HG02943 (cell line): ENCODE data around the gene LYPD1.
A peak's percentile ranks its signal among the peaks of the same experiment; 100 is the strongest.

Experiments
- ATAC-seq: cut with Tn5 transposase; IDR thresholded peaks from one replicate; pipeline ENCODE4 v1.9.1; 2021; ENCODE audit warnings: mild to moderate bottlenecking, low read depth, moderate library complexity; ENCODE audit not compliant: unreplicated experiment

LYPD1 gene

GRCh38 chr2:132668987-132669907 is 758 bp downstream of the LYPD1 start:
- no peak for ATAC-seq

GRCh38 chr2:132668189-132668823 is 1.7 kb downstream of the LYPD1 start:
- ATAC-seq, result no peak

- no peak for ATAC-seq
These were observed 2.3 kb downstream of the LYPD1 start for GRCh38 chr2:132667706-132668105.

GRCh38 chr2:132665401-132666140 is 4.4 kb downstream of the LYPD1 start:
- no peak for ATAC-seq

GRCh38 chr2:132664096-132664495 is 5.9 kb downstream of the LYPD1 start:
- no peak for ATAC-seq

GRCh38 chr2:132662732-132663131 is 7.3 kb downstream of the LYPD1 start:
- ATAC-seq, result no peak

GRCh38 chr2:132659331-132659730 is 10.7 kb downstream of the LYPD1 start:
- ATAC-seq, result no peak

- ATAC-seq, result no peak
These were observed 13.6 kb downstream of the LYPD1 start for GRCh38 chr2:132656266-132656975.

- ATAC-seq, result no peak
These were observed 15.0 kb downstream of the LYPD1 start for GRCh38 chr2:132654968-132655367.

GRCh38 chr2:132654335-132654734 is 15.7 kb downstream of the LYPD1 start:
- ATAC-seq, result no peak

- no peak for ATAC-seq
These were observed 17.5 kb downstream of the LYPD1 start for GRCh38 chr2:132652474-132652873.

- ATAC-seq, result peak; percentile 61
These were observed 18.6 kb downstream of the LYPD1 start for GRCh38 chr2:132651115-132652045.

GRCh38 chr2:132646540-132647108 is 23.4 kb downstream of the LYPD1 start:
- no peak for ATAC-seq

- ATAC-seq, result no peak
These were observed 24.1 kb downstream of the LYPD1 start for GRCh38 chr2:132645722-132646539.

GRCh38 chr2:132645176-132645575 is 24.8 kb downstream of the LYPD1 start:
- no peak for ATAC-seq

- ATAC-seq, result no peak
These were observed 27.6 kb downstream of the LYPD1 start for GRCh38 chr2:132642415-132642814.

- ATAC-seq, result no peak
These were observed 28.2 kb downstream of the LYPD1 start for GRCh38 chr2:132641819-132642218.

GRCh38 chr2:132640116-132640515 is 29.9 kb downstream of the LYPD1 start:
- no peak for ATAC-seq
